Endothelial cell of umbilical vein (primary cell): Measurements from ENCODE around the gene ABCC4. TPM values are rescaled to one million over a fixed set of nuclear protein-coding genes. Genes with fewer than 3 reads are reported as not detected.

Experiments used
- BruUV-seq: library from RNA; stranded (reverse); fragments of 400-500 nt; replicated peaks from 2 replicates; lab custom pipeline; 2021; lab: Mats Ljungman, UMichigan
- CTCF ChIA-PET: fragments of 300-600, 350-600 bp; sonication (Branson Sonifier 250); formaldehyde crosslinking; loops from one replicate; lab custom pipeline; 2021; ENCODE audit warnings: antibody characterized with exemption, inconsistent platforms; lab: Charles Lee
- POLR2A ChIA-PET: fragments of 300-600, 350-600 bp; sonication (Branson Sonifier 250); formaldehyde crosslinking; loops from one replicate; lab custom pipeline; 2021; ENCODE audit warnings: antibody characterized with exemption, inconsistent platforms; lab: Charles Lee
- DNase-seq: peaks from one replicate; pipeline ENCODE4 v3.0.0-alpha.2; 2011; ENCODE audit warnings: low read depth, low spot score
- FAIRE-seq: peaks from 2 replicates; lab custom pipeline; 2011; peaks lifted over from hg19 to GRCh38; lab: Jason Lieb, UNC
- H2AFZ ChIP-seq: 2 replicates; pipeline ENCODE4 v1.6.0; 2012; ENCODE audit warnings: low read depth, low read length, control low read depth, inconsistent platforms
- H3K27ac ChIP-seq: 2 replicates; pipeline ENCODE4 v1.5.1; 2011; ENCODE audit warnings: low read depth, mild to moderate bottlenecking, control low read depth, low read length, moderate library complexity; ENCODE audit not compliant: insufficient read depth
- H3K27me3 ChIP-seq, 2 experiments: 2 replicates each; pipeline versions ENCODE4 v1.6.0 to v1.6.1; 2011; ENCODE audit warnings: low read length in 2 of 2, mixed read lengths in 1 of 2; ENCODE audit not compliant: control insufficient read depth in 2 of 2, insufficient read depth in 2 of 2
- H3K36me3 ChIP-seq, 2 experiments: 2 replicates in 1 of 2; 3 replicates in 1 of 2; pipeline ENCODE4 v1.5.1; 2011; ENCODE audit warnings: low read length in 2 of 2, mild to moderate bottlenecking in 1 of 2, moderate library complexity in 1 of 2; ENCODE audit not compliant: control insufficient read depth in 2 of 2, insufficient read depth in 2 of 2; ENCODE audit errors: extremely low read depth in 1 of 2
- H3K4me1 ChIP-seq: 3 replicates; pipeline ENCODE4 v1.5.1; 2011; ENCODE audit warnings: mild to moderate bottlenecking, low read length; ENCODE audit not compliant: control insufficient read depth, insufficient read depth; ENCODE audit errors: extremely low read depth
- H3K4me2 ChIP-seq: 2 replicates; pipeline ENCODE4 v1.6.1; 2011; ENCODE audit warnings: low read length, control low read depth, mixed read lengths; ENCODE audit not compliant: insufficient read depth
- H3K4me3 ChIP-seq, 3 experiments: fragments of 200-600 bp in 1 of 3; sonication (generic), shearing (Covaris generic) in 1 of 3; replicated peaks in 1 of 3; 2 replicates each; pipeline ENCODE4 v1.5.1; 2011 to 2016; ENCODE audit warnings: control low read depth in 3 of 3, low read length in 3 of 3, mild to moderate bottlenecking in 2 of 3, inconsistent platforms in 1 of 3, low read depth in 1 of 3, moderate library complexity in 1 of 3; ENCODE audit not compliant: insufficient read depth in 1 of 3
- H3K79me2 ChIP-seq: 2 replicates; pipeline ENCODE4 v1.6.0; 2012; ENCODE audit warnings: low read length, inconsistent platforms; ENCODE audit not compliant: control insufficient read depth, insufficient read depth
- H3K9ac ChIP-seq: replicated peaks from 2 replicates; pipeline ENCODE3; 2011; ENCODE audit warnings: low read length, control low read depth; ENCODE audit not compliant: insufficient read depth; ENCODE audit errors: extremely low read depth
- H3K9me1 ChIP-seq: replicated peaks from 3 replicates; pipeline ENCODE4 v1.6.0; 2011; ENCODE audit warnings: mild to moderate bottlenecking, low read length; ENCODE audit not compliant: control insufficient read depth, insufficient read depth; ENCODE audit errors: extremely low read depth
- H3K9me3 ChIP-seq: replicated peaks from 2 replicates; pipeline ENCODE4 v1.5.1; 2012; ENCODE audit warnings: low read length, inconsistent platforms; ENCODE audit not compliant: control insufficient read depth, insufficient read depth
- H4K20me1 ChIP-seq: replicated peaks from 2 replicates; pipeline ENCODE3; 2011; ENCODE audit warnings: mild to moderate bottlenecking, low read length; ENCODE audit not compliant: control insufficient read depth, insufficient read depth; ENCODE audit errors: extremely low read depth
- EZH2 ChIP-seq: IDR thresholded peaks from 2 replicates; pipeline ENCODE4 v1.6.1; 2012; ENCODE audit warnings: borderline replicate concordance, low read depth, mild to moderate bottlenecking, moderate library complexity, low read length, inconsistent platforms; ENCODE audit not compliant: severe bottlenecking
- FOS ChIP-seq: IDR thresholded peaks from 2 replicates; pipeline ENCODE4 v1.6.1; 2011; ENCODE audit warnings: mild to moderate bottlenecking, low read length, moderate library complexity, borderline replicate concordance; ENCODE audit not compliant: insufficient read depth
- GATA2 ChIP-seq: IDR thresholded peaks from 2 replicates; pipeline ENCODE4 v1.7.0; 2011; ENCODE audit warnings: low read depth, mild to moderate bottlenecking, moderate library complexity, mixed read lengths, low read length; ENCODE audit not compliant: insufficient read length, insufficient read depth
- MAX ChIP-seq: IDR thresholded peaks from 2 replicates; pipeline ENCODE4 v1.6.1; 2011; ENCODE audit not compliant: insufficient read depth, insufficient read length
- dilution Hi-C: fragments of 300-500 bp; cut with MboI; formaldehyde crosslinking; loops from one replicate; pipeline ENCODE4 v1.15.0; 2019; ENCODE audit warnings: low sequenced_read_pairs; ENCODE audit not compliant: extremely low pct_ligation_motif_present
- intact Hi-C: fragments of 100-400 bp; cut with micrococcal nuclease; formaldehyde crosslinking; loops from one replicate; pipeline ENCODE4 v1.10.0; 2022
- polyA plus RNA-seq, 4 experiments: library from polyadenylated mRNA; depleted of rRNA in 3 of 4; stranded (reverse) in 3 of 4; unstranded in 1 of 4; fragments of >200 nt; gene quantifications; 2 replicates each; pipeline versions ENCODE4 v1.2.1 to v1.2.3, GENCODE V29; 2011 to 2012; ENCODE audit warnings: missing spikeins in 1 of 4
- total RNA-seq: library from RNA; stranded (reverse); gene quantifications from 2 replicates; pipeline ENCODE4 v1.2.3, GENCODE V29; 2021

Gene ABCC4
- total and polyA plus RNA-seq, 2 donors (not counting 3 experiments of a cell fraction or from before 2014, with no cell fraction given): 9.2 to 15.9 TPM

GRCh38 chr13:95247852-95248251, 53.4 kb downstream of the ABCC4 start:
- Histone ChIP-seq H3K4me2 (no peak overlapping the region), H3K27ac (no peak overlapping the region), H3K4me3 (no peak overlapping the region), H3K9ac (no peak overlapping the region), H2AFZ (no peak overlapping the region), H3K36me3 (no peaks in the 10 kb centered on the region), H3K27me3 (no peaks in the 10 kb centered on the region), H4K20me1 (no peaks in the 10 kb centered on the region), H3K9me3 (no peaks in the 10 kb centered on the region), H3K79me2 (peaks cover 4% of the 10 kb centered on the region), H3K9me1 (no peaks in the 10 kb centered on the region), H3K4me1 (peaks cover 12% of the 10 kb centered on the region)
- TF ChIP-seq FOS (peak; percentile 25), GATA2 (peak; percentile 87), MAX (no peak)
- dilution Hi-C loops: no loop called here
- POLR2A ChIA-PET: no interaction called here
- FAIRE-seq (peak; percentile 79), DNase-seq (peak; percentile 64)
- CTCF ChIA-PET: interaction anchor here (0.8 to 2.9 kb wide), 6 partner anchors 8 to 156 kb away, joined by 3 to 9 read pairs (median 4); no protein-coding TSS in a partner anchor
- intact Hi-C loops: no loop called here
- BruUV-seq: no TSS peak

DNA sequence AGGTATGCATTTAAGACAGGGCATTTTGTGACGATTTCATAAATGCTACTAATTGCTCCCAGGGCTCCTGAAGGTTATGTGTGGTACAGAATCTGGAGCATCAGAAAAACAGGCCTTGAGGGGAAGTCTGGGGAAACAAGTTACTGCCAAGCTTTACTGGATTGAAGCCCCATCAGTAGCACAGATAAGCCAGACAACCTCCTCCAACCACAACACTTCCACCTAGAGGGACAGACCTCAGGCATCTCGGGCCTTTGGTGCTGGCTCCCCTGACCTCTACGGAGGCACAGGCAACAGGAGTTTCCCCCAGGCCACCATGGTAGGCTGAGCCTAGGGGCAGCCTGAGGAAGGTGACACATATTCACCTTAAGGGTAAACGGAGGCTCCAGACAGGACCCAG, 54.1 kb downstream of the ABCC4 start:
- peak; percentile 42 for FAIRE-seq

More for the DNA sequence above, 54.1 kb downstream of the ABCC4 start:
- DNase-seq: no peak
- CTCF ChIA-PET: interaction anchor here (0.9 to 2.9 kb wide), 3 partner anchors 9 to 157 kb away, joined by 3 to 9 read pairs (median 5); no protein-coding TSS in a partner anchor
- Histone ChIP-seq H4K20me1 (no peaks in the 10 kb centered on the region), H2AFZ (no peak overlapping the region), H3K9me3 (no peaks in the 10 kb centered on the region), H3K9ac (no peak overlapping the region), H3K36me3 (no peaks in the 10 kb centered on the region), H3K27me3 (no peaks in the 10 kb centered on the region), H3K79me2 (peaks cover 2% of the 10 kb centered on the region), H3K4me2 (no peak overlapping the region), H3K4me3 (no peak overlapping the region), H3K27ac (no peak overlapping the region), H3K9me1 (no peaks in the 10 kb centered on the region), H3K4me1 (peaks cover 12% of the 10 kb centered on the region)
- intact Hi-C loops: no loop called here
- dilution Hi-C loops: no loop called here
- no TSS peak for BruUV-seq
- TF ChIP-seq EZH2: no peak
- POLR2A ChIA-PET: no interaction called here
